Measurements from ENCODE around the gene ILF3. TPM values are rescaled to one million over a fixed set of nuclear protein-coding genes. Genes with fewer than 3 reads are reported as not detected.

ILF3 gene
- total and polyA plus RNA-seq, 10 of the 15 experiments (the other 5 are each of a cell fraction or from before 2014, with no cell fraction given): 28.1 to 383 (median 176) TPM

- TF ChIP-seq ZBTB11 (CRISPR knock-in tag; IDR thresholded peaks at IDR 0.05) (no peak), CBFB (IDR thresholded peaks at IDR 0.05; ENCODE audit: low read depth) (no peak), MYB (IDR thresholded peaks at IDR 0.05; ENCODE audit: borderline replicate concordance, low read depth, low read length) (no peak), BACH1 (IDR thresholded peaks at IDR 0.05; ENCODE audit: borderline replicate concordance) (no peak; the same call in 1 of the 2 replicates), POLR2A (IDR thresholded peaks at IDR 0.05; ENCODE audit: low read depth, low read length) (no peak), IKZF1 (conservative IDR thresholded peaks at IDR 0.05) (0 out of 2 replicates have a peak, but pooled peaks have one; percentile 28), TCF3 (IDR thresholded peaks at IDR 0.05; ENCODE audit: borderline replicate concordance, insufficient read depth, low read depth, low read length) (no peak), EP300 (IDR thresholded peaks at IDR 0.05; ENCODE audit: borderline replicate concordance in 1 of 2, control insufficient read depth in 1 of 2, low read depth in 2 of 2, low read length in 2 of 2) (no peak), RB1 (IDR thresholded peaks at IDR 0.05; ENCODE audit: borderline replicate concordance) (0 out of 2 replicates have a peak, but pooled peaks have one; percentile 45), SPI1 (IDR thresholded peaks at IDR 0.05; ENCODE audit: borderline replicate concordance, insufficient read depth, low read depth, low read length) (no peak), ZNF24 (IDR thresholded peaks at IDR 0.05) (0 out of 2 replicates have a peak, but pooled peaks have one; percentile 13), LARP7 (IDR thresholded peaks at IDR 0.05) (peak; percentile 73; the same call in 1 of the 2 replicates), POLR2AphosphoS5 (IDR thresholded peaks at IDR 0.05; ENCODE audit: low read length) (peak; percentile 62; the same call in 1 of the 2 replicates), IRF4 (IDR thresholded peaks at IDR 0.05; ENCODE audit: low read depth, low read length) (no peak), POU2F2 (IDR thresholded peaks at IDR 0.05; ENCODE audit: borderline replicate concordance, low read depth, low read length) (no peak), ZZZ3 (IDR thresholded peaks at IDR 0.05; ENCODE audit: control insufficient read depth, insufficient read length, low read depth) (no peak), REST (IDR thresholded peaks at IDR 0.05; ENCODE audit: low read depth, low read length) (no peak), KAT2A (conservative IDR thresholded peaks at IDR 0.05; ENCODE audit: control insufficient read depth, low read depth, low read length) (no peak), PAX8 (IDR thresholded peaks at IDR 0.05) (no peak)
- TF ChIP-seq, protein P1, sequence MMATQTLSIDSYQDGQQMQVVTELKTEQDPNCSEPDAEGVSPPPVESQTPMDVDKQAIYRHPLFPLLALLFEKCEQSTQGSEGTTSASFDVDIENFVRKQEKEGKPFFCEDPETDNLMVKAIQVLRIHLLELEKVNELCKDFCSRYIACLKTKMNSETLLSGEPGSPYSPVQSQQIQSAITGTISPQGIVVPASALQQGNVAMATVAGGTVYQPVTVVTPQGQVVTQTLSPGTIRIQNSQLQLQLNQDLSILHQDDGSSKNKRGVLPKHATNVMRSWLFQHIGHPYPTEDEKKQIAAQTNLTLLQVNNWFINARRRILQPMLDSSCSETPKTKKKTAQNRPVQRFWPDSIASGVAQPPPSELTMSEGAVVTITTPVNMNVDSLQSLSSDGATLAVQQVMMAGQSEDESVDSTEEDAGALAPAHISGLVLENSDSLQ (IDR thresholded peaks at IDR 0.05): peak; percentile 80
- TF ChIP-seq, protein P2, sequence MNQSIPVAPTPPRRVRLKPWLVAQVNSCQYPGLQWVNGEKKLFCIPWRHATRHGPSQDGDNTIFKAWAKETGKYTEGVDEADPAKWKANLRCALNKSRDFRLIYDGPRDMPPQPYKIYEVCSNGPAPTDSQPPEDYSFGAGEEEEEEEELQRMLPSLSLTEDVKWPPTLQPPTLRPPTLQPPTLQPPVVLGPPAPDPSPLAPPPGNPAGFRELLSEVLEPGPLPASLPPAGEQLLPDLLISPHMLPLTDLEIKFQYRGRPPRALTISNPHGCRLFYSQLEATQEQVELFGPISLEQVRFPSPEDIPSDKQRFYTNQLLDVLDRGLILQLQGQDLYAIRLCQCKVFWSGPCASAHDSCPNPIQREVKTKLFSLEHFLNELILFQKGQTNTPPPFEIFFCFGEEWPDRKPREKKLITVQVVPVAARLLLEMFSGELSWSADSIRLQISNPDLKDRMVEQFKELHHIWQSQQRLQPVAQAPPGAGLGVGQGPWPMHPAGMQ (IDR thresholded peaks at IDR 0.05; ENCODE audit: borderline replicate concordance): no peak
These were observed 9.7 kb upstream of the ILF3 start (continued) for GRCh38 chr19:10644260-10645007.
